Panc1 (cell line): Measurements from ENCODE around the gene TMEM170B. TPM values are rescaled to one million over a fixed set of nuclear protein-coding genes. Genes with fewer than 3 reads are reported as not detected.

Experiments
- ATAC-seq: fragments of 200-7000 bp; cut with Tn5 transposase; 2 replicates; pipeline ENCODE4 v1.9.1; 2020; ENCODE audit warnings: mild to moderate bottlenecking, moderate library complexity
- BruUV-seq: library from RNA; stranded (reverse); fragments of 400-500 nt; replicated peaks from 2 replicates; lab custom pipeline; 2021; lab: Mats Ljungman, UMichigan
- CTCF ChIA-PET: fragments of 300-600 bp; sonication (Branson Sonifier 250); formaldehyde crosslinking; loops from one replicate; lab custom pipeline; 2022; ENCODE audit warnings: antibody characterized with exemption; lab: Charles Lee
- POLR2A ChIA-PET: fragments of 300-600 bp; sonication (Branson Sonifier 250); formaldehyde crosslinking; loops from one replicate; lab custom pipeline; 2022; ENCODE audit warnings: antibody characterized with exemption; lab: Charles Lee
- DNase-seq: peaks from one replicate; pipeline ENCODE4 v3.0.0-alpha.2; 2010; ENCODE audit warnings: low read depth, low spot score
- H3K27ac ChIP-seq: 2 replicates; pipeline ENCODE4 v1.5.1; 2011; ENCODE audit warnings: mild to moderate bottlenecking, low read length, inconsistent platforms
- H3K27me3 ChIP-seq: fragments of 200-500 bp; sonication (Bioruptor generic); 2 replicates; pipeline ENCODE4 v1.6.0; 2014; ENCODE audit warnings: low read length, inconsistent platforms; ENCODE audit not compliant: control insufficient read depth, insufficient read depth
- H3K36me3 ChIP-seq: fragments of 200-500 bp; sonication (Bioruptor generic); 2 replicates; pipeline ENCODE4 v1.5.1; 2014; ENCODE audit warnings: inconsistent platforms, mild to moderate bottlenecking, low read length, moderate library complexity; ENCODE audit not compliant: control insufficient read depth, insufficient read depth
- H3K4me1 ChIP-seq: 2 replicates; pipeline ENCODE4 v1.5.1; 2011; ENCODE audit warnings: inconsistent platforms, mild to moderate bottlenecking, low read length, moderate library complexity; ENCODE audit not compliant: control insufficient read depth, insufficient read depth
- H3K4me3 ChIP-seq, 2 experiments: 2 replicates each; pipeline ENCODE4 v1.5.1; 2011 to 2012; ENCODE audit warnings: low read depth in 2 of 2, low read length in 2 of 2, mild to moderate bottlenecking in 2 of 2, inconsistent platforms in 1 of 2, moderate library complexity in 1 of 2
- H3K9me3 ChIP-seq: fragments of 200-500 bp; sonication (Bioruptor generic); 2 replicates; pipeline ENCODE4 v1.5.1; 2014; ENCODE audit warnings: low read depth, mild to moderate bottlenecking, inconsistent platforms, low read length, moderate library complexity; ENCODE audit not compliant: control insufficient read depth, insufficient read depth
- CTCF ChIP-seq: fragments of 450-650 bp; IDR thresholded peaks from 2 replicates; pipeline ENCODE4 v1.5.1; 2017; ENCODE audit warnings: mild to moderate bottlenecking
- POLR2AphosphoS5 ChIP-seq: IDR thresholded peaks from 2 replicates; pipeline ENCODE4 v1.6.1; 2012; ENCODE audit warnings: mild to moderate bottlenecking, low read depth, low read length, moderate library complexity
- REST ChIP-seq, 2 experiments: IDR thresholded peaks; 2 replicates each; pipeline ENCODE4 v1.6.1; 2011 to 2012; ENCODE audit warnings: low read depth in 2 of 2, control low read depth in 1 of 2, low read length in 1 of 2, mild to moderate bottlenecking in 1 of 2, moderate library complexity in 1 of 2; ENCODE audit not compliant: insufficient read depth in 1 of 2
- SIN3A ChIP-seq: IDR thresholded peaks from 2 replicates; pipeline ENCODE4 v1.6.1; 2012; ENCODE audit warnings: low read depth, mild to moderate bottlenecking, low read length, moderate library complexity, borderline replicate concordance; ENCODE audit not compliant: insufficient read depth
- TCF7L2 ChIP-seq: IDR thresholded peaks from 2 replicates; pipeline ENCODE4 v1.6.1; 2011; ENCODE audit warnings: mild to moderate bottlenecking, low read depth, low read length, inconsistent platforms
- in situ Hi-C: cut with HindIII; loops from 2 replicates; pipeline ENCODE4 v1.10.0; 2016; ENCODE audit warnings: low sequenced_read_pairs, low pct_unique_long_range_greater_than_20kb
- intact Hi-C: fragments of 100-400 bp; cut with micrococcal nuclease; formaldehyde crosslinking; loops from one replicate; pipeline ENCODE4 v1.10.0; 2022; ENCODE audit not compliant: unreplicated experiment
- total RNA-seq: library from RNA; stranded (reverse); gene quantifications from one replicate; pipeline ENCODE4 v1.2.1, GENCODE V29; 2021; ENCODE audit not compliant: unreplicated experiment

TMEM170B gene
- total RNA-seq, 1 experiment from 2014 or later, result 1.3 TPM

GRCh38 chr6:11607383-11607782, 69.8 kb downstream of the TMEM170B start:
- in situ Hi-C loops, result no loop called here

GRCh38 chr6:11608600-11609323, 71.2 kb downstream of the TMEM170B start:
- 0 out of 2 replicates have a peak, but pooled peaks cover 6% of the 10 kb centered on the region for H3K4me1 ChIP-seq
- ATAC-seq (no peak), DNase-seq (no peak)
- no peaks in the 10 kb centered on the region for H3K36me3 ChIP-seq
- no TSS peak for BruUV-seq
- no peak overlapping the region for H3K4me3 ChIP-seq
- ChIA-PET CTCF (no interaction called here), POLR2A (no interaction called here)
- H3K27me3 ChIP-seq, result no peaks in the 10 kb centered on the region
- H3K9me3 ChIP-seq, result no peaks in the 10 kb centered on the region
- intact Hi-C loops (no loop called here), in situ Hi-C loops (no loop called here)
- no peak for TF ChIP-seq TCF7L2
- TF ChIP-seq REST (IDR thresholded peaks at IDR 0.05; ENCODE audit: insufficient read depth in 1 of 2, low read depth in 2 of 2, low read length in 1 of 2), result no peak
- TF ChIP-seq CTCF, result no peak
- no peak for TF ChIP-seq SIN3A
- TF ChIP-seq POLR2AphosphoS5, result no peak
- no peak overlapping the region for H3K27ac ChIP-seq

More at GRCh38 chr6:11607383-11607782, 69.8 kb downstream of the TMEM170B start:
- ATAC-seq, result no peak
- Histone ChIP-seq H3K4me3 (no peak overlapping the region), H3K27me3 (no peaks in the 10 kb centered on the region), H3K4me1 (0 out of 2 replicates have a peak, but pooled peaks cover 6% of the 10 kb centered on the region), H3K9me3 (no peaks in the 10 kb centered on the region), H3K36me3 (no peaks in the 10 kb centered on the region), H3K27ac (no peak overlapping the region)
- DNase-seq, result no peak
- intact Hi-C loops, result no loop called here
- CTCF ChIA-PET, result no interaction called here
- POLR2A ChIA-PET, result no interaction called here
- BruUV-seq, result no TSS peak
- TF ChIP-seq CTCF, result no peak
- no peak for TF ChIP-seq SIN3A
- TF ChIP-seq TCF7L2, result no peak
